ENCODE measurements around the gene CFAP45.
A peak's percentile ranks its signal among the peaks of the same experiment; 100 is the strongest.
"Not testable (repeated sequence)": the region's sequence is repeated elsewhere in the genome, so short reads cannot be mapped to it uniquely, and the experiment has no call there.

Gene CFAP45

DNA sequence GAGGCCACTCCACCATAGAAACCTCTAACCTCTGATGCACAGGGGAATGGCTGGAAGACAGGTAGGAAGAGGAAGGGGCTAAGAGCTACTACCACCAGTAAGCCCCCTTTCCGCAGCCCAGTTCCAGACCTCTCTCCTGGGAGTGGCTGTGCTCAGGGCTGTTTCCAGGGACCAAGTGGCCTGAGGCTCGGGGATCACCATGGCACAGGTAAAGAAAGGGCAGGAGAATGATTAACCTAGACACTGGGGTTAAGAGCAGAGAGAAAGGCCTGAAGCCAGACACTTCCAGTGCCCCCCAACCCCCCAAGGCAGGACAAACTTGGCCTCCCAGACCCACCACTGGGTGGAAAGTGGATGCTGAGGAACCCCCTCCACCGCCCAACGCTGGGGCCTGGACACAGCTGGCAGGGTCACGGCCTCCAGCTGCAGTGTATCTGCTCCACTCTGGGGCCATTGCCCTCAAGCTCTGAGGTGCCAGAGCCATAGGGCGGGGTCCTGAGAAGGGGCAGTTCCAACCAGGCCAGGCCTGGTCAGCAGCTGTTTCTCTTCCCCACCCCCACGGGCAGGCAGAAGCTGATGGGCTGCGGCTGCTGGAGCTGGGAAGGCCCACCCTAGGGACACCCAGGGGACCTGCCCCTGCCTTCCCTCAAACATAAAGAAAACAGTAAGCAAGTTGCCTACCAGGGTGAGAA, 22.7 kb upstream of the CFAP45 start:
- DNase-seq, result no peak

DNA sequence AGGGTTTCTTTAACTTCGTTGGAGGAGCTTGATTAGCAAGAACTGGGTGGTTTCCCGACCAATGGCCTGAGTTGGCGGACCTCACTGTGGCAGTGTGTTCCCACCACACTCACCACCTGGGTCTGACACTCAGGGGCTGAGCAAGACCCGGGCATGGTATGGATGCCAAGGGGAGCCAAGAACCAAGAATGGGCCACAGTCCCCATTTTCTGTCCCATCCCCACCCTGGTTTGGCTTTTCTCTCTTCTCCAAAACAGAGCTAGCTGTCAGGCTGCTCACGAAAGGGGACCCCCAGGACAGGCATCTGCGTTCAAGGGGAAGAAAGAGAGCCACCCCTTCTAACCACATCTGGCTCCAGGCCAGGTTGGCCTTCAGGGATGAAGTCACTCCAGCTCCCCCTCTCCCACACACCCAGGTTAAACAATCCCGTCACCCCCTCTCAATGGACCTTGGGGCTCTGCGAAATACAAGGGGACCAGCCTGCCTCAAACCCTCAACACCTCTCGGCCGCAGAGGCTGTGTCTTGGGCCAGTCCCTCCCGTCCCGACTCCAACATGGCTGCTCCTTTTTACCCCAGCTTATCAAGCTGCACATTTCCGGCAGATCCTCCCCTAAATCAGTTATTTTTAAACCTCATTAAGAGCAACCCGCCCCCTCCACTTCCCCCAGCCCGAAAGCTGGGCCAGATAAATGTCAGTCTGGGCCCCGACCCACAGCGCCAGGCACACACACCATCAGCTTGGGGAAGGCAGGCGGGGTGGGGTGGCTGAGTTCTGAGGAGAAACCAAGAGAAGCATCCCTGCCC, 21.9 kb upstream of the CFAP45 start:
- no peak for DNase-seq

DNA sequence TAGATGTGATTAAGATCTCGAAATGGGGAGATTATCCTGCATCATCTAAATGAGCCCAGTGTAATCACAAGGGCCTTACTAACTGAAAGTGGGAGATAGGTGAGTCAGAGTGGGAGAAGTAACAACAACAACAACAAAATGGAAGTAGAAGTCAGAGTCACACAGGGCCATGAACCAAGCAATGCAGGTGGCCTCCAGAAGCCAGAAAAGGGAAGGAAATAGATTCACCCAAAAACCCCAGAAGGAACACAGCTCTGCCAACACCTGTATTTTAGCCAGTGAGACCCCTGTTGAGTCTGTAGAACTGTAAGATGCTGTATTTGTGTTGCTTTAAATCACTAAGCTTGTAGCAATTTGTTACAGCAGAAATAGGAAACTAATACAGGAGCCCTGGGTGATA, 21.3 kb upstream of the CFAP45 start:
- no peak for DNase-seq

DNA sequence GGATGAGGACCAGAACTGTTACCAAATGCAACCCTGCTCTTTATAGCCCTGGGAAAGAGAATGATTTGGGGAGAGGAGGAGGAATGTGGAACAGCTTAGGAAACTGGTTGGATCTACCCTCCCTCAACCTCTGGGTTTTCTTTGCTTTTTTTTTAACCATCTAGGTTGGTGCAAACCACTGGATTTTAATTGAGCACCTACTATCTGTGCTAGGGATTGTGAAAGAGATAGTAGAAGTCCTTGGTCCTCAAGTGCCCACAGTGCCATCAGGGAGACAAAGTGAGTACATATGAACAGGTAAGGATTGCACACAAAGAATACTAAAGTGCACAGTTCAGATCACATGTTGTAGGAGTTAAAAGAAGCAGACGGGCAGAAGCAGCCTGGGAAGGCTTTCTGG, 20.7 kb upstream of the CFAP45 start:
- no peak for DNase-seq

DNA sequence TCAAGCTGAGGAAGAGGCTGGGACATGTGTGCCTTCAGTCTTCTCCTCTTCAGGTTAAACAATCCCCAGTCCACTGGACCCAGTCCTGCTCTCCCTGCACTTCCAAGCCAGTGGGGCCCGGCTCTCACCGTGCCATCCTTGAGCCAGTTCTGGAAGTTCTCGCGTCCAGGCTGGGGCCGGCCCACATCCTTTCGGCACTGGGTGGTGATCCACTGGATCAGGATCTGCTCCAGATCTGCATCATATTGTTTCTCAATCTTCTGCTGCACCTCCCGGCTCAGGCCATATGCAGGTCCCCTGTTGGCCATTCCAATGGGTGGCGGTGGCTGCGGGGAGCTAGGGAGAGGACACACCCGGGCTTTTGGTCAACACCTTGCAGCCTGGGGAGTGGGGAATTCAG, 20.2 kb upstream of the CFAP45 start:
- DNase-seq, result no peak

DNA sequence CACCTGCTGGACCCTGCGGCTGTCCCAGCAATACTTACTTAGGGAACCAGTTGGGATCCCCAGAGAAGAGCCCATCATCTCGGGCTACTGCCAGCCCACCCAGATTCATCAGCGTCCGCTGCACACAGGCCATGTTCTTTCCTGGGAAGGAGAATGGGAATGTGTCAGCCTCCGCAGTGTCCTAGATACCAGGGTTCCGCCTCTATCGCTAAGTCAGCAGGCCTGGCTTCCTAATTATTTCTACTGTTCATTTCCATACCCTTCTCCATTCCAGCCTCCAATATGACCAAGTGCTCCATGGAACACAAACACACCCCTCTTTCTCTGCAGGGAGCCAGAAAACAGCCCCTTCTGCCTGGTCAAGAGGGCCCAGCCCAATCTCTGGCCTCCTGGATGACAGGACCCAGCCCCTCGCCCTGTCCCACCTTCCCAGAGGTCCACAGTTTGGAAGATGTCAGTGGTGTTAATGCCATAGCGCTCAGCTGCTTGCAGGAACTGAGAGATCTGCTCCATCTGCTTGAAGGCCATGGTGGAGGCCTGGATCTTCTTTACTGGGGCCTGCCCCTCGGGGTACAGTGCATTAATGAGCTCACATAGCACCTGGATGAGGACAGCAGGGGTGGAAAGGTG, 19.4 kb upstream of the CFAP45 start:
- DNase-seq, result no peak

DNA sequence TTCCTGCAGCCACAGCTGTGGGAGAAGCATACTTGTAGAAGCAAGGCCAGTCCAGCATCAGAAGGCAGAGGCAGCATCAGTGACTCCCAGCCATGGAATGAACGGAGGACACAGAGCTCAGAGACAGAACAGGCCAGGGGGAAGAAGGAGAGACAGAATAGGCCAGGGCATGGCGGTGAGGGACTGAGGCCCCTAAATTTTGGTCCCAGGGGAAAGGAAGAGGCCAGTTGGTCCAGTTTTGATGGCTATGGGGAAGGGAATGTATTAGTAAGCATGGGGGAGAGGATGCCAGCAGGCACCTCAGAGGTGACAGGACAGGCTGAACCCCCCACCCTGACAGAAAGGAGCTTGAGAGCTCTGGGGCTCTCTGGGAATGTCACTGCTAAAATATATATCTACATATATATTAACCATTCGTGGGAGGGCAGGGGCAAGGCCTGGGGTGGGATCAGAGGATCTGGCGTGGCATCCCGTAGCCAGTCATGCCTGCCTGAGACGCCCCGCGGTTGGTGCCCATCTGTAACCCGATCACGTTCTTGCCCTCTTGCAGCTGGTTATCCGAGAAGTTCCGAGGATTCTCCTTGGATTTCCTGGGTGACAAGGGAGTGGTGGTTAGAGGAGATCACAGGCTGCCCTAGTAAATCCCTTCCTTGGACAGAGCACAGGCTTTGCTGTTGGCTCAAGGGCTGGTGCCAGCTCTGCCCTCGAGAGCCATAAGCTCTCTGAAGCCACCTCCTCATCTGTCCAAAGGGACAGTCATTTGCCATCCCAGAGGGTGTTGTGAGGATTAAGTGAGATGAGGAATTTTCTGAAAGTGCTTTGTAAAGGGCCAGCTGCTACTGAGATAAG, 18.6 kb upstream of the CFAP45 start:
- no peak for DNase-seq

DNA sequence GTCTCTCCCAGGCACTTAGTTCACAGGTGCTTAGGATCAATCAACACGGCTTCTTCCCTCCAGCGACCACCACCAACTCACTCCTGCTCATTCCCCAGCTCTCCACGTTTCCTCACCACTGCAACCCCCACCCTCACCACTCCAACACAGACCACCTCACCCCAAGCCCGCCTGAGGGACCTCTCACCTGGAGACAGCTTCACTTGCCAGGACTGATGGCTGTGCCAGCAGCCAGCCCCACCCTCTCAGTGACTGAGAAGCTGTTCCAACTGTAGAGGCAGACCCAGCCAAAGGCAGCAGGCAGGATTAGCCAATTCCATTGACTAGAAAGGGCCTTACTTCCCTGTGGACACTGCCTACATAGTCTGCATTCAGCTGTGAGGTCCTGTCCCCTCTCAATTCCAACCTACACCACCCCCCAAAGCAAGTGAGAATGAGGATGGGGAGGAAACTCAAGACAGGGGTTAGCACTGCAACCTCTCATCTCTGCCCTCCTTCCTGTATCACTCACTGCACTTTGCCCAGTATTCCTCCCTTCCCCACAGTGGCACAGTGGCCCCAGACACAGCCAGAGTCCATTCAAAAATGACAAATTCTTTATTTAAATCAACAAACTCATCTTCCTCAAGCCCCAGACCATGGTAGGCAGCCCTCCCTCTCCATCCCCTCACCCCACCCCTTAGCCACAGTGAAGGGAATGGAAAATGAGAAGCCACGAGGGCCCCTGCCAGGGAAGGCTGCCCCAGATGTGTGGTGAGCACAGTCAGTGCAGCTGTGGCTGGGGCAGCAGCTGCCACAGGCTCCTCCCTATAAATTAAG, 17.8 kb upstream of the CFAP45 start:
- DNase-seq, result no peak

DNA sequence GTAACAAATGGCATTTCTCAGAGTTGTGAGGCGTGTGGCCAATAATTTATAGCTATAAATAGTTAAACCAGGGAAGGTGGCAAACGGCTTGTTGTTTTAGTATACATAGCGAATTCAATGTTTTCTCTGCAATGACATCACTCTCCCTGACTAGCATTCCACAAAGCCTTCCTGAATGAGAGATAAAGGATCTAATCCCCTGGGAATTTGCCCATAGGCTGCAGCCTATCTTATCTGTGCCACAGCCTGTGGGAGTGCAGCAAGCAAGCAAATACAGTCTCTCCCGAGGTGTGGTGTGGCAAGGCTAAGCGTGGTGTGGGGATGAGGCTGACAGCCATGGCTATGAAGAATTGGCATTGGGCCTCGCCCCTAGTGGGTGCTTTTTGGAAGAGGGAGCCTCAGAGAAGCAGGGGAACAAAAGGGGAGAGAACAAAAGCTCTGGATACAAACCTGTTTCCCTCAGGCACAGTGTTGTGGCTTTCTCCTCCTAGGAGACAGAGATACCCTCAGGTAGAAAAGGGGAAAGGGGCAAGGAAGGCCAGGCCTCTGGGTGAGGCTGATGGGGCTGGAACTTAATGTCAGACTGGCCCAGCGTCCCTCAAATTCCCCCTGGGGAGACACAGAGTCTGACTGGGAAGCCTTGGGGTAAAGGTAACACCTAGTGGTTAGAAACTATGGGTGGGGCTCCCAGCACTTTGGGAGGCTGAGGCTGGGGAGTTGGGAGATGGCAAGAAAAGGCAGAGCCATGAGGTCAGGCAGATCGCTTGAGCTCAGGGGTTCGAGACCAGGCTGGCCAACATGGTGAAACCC, 16.5 kb upstream of the CFAP45 start:
- DNase-seq, result peak; percentile 96

DNA sequence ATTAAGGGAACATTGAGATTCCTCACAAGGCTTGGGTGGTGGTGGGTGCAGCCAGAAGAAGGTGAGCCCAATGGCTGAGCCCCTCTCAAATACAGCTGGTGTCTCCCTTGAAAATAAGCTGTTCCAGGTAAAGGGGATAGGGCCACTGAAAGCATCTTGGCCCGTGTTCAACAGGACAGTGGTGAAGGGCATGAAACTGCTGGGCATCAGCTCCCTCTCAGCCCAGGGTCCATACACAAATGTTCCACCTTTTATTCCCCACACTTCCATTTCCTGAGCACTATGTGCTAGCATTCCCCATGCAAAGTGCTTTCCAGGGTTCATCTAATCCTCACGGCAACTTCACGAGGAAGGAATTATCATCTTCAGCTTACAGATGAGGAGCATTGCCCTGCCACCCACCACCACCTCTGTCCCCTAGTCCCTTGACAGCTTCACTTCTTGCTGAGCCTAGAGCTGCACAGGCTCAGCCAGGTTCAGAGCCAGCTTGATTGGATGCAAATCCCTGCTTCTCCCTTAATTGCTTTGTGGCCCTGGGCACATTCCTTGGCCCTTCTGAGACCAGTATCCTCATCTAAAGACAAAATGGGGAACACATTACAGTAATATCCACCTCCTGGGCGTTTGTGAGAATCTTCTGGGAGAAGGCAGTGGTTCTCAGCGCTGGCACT, 15.7 kb upstream of the CFAP45 start:
- no peak for DNase-seq

DNA sequence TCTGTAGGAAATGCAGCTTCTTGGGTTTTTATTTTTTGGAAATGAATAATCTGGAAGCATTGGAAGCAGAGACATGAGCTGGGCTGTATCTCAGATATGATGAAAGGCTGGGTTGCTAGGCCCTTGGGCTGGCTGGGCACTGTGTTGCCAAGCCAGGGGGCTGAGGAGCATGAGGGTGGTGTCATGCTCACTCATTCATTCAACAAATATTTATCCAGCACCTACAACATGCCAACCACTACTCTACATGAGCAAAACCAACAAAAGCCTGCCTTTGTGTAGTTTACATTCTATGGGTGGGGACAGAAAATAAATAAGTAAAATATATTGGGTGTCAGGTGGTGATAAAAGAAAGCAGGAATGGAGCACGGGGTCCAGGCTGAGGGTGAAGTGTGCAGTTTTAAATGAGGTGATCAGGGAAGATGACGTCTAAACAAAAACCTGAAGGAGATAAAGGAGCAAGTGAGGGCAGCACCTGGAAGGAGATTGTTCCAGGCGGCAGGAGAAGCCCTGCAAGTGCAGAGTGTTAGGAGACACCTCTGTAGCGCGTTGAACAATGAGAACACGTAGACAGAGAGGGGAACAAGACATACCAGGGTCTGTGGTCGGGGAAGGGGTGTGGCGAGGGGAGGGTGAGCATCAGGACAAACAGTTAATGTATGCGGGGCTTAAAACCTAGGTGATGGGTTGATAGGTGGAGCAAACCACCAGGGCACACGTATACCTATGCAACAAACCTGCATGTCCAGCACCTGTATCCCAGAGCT, 14.5 kb upstream of the CFAP45 start:
- no peak for DNase-seq

DNA sequence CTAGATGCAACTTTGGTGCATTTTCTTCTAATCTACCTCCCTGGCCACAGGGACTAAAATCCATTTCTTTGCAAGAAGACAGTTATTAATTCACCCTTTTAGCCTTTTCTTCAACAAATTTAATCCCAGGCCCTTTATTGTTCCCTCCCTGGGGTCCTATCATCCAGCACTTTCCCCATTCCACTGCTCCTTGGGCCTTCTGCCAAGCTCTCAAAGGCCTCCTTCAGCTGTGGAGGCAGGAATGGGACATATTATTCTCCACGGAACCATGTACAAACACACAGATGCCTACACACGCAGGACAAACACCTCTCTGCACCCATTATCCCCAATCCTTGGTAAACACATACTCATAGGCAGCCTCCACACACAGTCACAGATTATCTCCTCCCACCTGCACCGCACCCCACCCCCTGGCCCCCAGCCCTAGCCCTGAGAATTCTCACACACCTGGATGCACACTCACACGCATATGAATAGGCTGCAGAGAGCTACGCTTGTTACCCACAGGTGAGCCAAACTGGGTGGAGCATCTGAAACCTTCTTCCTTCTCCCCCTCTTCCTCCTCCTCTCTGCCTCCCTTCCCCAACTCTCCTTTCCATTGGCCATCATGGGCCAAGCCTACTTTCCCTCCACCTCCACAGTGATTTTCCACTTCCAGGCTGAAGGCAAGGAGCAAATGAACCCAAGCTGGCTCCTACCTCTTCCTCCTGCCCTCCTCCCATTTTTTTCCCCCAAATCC, 13.7 kb upstream of the CFAP45 start:
- no peak for DNase-seq

DNA sequence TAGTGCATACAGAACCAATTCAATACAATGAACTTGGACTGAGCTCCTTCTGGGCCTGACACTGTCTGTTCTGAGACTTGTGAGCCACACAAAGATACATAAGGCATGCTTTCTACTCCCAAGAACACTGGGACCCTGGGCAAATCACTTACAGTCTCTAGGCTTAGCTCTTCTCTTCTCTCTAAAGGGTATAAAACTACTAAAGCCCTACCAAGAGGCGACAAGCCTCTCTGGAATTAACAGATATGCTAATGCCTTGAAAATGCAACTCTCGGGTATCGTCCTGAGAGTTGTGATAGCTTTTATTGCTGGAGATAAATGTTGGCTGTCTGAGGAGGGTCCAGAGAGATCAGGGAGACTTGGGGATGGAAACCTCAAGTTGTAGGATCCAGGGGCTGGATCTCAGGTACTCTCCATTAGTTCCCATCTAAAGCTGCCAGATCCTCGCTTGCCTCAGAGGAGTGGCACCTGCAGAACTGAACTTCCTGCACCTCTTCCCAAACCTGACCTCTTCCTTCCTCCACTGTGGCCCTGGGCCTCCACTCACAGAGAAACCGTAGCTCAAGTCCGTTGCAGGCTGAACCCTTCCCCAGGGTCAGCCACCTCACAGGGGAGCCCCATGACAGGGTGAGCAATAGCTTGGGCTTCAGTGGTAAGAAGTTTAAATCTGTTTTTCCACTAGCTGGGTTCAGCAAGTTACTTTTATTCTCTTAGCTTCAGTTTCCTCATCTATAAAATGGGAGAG, 11.5 kb upstream of the CFAP45 start:
- DNase-seq, result no peak

DNA sequence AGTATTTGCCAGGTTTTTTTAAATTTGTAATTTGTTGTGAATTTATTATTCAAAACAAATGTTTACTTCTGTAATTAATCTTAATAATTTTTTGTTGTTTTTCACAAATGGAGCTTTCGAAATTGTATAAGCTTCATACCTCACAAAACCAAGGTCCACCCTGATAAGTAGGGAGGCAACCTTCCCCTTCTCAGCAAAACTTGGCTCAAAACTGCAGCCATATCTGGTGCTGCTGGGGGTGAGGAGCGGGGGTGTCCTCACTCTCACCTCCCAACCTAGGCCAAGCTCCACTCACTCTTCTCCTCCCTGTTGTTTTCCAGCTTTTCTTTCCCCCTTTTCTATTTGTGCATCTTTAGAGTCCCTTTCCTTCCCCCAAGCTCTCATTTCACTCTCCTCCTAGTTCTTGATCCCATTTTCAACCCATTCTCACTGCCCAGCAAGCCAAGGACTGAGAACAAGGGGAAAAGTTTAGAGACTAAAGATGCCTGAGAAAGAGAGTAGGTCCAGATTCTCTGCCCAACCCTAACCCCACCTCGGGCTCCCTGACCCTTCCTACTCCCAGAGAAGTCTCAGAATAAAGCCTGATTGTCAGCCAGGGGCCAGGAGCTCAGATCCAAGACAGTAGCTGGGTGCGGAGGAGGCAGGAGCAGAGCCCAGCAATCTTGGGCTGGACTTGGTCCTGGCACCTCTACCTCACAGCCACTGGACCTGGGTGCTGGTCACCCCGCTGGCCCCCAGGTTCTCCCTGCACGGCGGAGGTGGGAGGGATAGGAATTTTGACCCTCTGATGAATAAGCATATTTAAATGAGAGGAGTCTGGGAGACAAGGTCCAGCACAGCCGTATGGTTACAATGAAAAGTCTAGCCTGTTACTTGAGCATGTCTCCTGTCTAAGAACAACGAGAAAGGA, 8.3 kb upstream of the CFAP45 start:
- no peak for DNase-seq

DNA sequence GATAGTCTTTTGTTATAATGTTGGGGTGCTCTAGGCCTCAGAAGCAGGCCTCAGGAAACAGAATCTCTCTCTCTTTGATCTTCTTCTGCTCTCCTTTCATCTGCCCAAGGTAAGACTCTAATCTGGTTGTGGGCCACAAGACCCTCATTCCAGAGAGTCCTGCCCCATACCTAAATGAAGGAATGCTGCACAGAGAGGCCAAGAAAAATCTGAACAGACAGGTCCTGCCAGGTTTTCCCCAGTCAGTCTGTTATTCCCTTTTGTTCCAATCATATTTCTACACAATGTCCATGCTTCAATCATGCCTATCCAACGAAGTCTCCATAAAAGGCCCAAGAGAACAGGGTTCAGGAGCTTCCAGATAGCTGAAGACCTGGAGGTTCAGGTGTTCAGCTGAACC, 7.0 kb upstream of the CFAP45 start:
- no peak for DNase-seq

DNA sequence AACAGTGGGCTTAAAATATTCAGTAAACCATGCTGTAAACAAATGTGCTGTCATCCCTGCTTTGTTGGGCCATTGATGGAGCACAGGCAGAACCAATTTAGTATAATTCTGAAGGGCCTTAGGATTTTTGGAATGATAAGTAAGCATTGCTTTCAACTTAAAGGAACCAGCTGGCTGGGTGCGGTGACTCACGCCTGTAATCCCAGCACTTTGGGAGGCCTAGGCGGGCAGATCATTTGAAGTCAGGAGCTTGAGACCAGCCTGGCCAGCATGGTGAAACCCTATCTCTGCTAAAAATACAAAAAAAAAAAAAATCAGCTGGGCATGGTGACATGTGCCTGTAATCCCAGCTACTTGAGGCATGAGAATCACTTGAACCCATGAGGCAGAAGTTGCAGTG, 4.1 kb upstream of the CFAP45 start:
- not testable (repeated sequence) for DNase-seq

DNA sequence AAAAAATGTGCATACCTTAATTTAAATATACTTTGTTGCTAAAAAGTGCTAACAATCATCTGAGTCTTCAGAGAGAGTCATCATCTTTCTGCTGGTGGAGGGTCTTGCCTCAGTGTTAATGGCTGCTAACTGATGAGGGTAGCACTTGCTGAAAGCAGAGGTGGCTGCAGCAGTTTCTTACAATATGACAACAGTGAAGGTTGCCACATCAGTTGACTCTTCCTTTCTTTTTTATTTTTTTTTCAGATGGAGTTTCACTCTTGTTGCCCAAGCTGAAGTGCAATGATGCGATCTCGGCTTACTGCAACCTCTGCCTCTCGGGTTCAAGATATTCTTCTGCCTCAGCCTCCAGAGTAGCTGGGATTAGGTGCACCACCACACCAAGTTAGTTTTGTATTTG, 2.6 kb upstream of the CFAP45 start:
- no peak for DNase-seq
